T-helper 2 cell treated with Interferon-gamma antibody and Interleukin-4, amounts not matched to agents 100 ng/mL and 5 ng/mL, for 36 hours (primary cell): Measurements from ENCODE around the gene HTT-AS. TPM values are rescaled to one million over a fixed set of nuclear protein-coding genes. Genes with fewer than 3 reads are reported as not detected.
"Not testable (repeated sequence)": the region's sequence is repeated elsewhere in the genome, so short reads cannot be mapped to it uniquely, and the experiment has no call there.

Source experiments
- intact Hi-C: fragments of 100-400 bp; cut with micrococcal nuclease; formaldehyde crosslinking; loops from one replicate; pipeline ENCODE4 v1.15.1; 2023
- total RNA-seq: library from RNA; stranded (reverse); gene quantifications from 2 replicates; pipeline ENCODE4 v1.2.3, GENCODE V29; 2022

Gene HTT-AS
- total RNA-seq, 1 donor from 2014 or later = not detected

DNA sequence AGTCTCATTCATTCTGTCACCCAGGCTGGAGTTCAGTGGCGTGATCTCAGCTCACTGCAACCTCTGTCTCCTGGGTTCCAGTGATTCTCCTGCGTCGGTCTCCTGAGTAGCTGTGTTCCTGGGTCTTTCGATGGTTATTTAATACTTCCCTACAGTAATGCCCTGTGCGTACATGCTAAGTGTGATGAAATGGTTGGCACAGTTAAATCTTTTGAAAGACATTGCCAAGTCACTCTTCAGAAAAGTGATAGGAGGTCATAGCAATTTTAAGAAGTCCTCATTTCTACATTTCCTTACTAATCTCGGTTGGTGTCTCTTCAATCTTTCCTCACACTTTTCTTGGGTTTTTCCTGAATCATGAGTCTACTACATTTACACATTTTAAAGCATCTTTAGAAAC, 14.4 kb downstream of the HTT-AS start:
- intact Hi-C loops = no loop called here

GRCh38 chr4:3054169-3054759, 20.1 kb downstream of the HTT-AS start:
- intact Hi-C loops = no loop called here

- intact Hi-C loops = not testable (repeated sequence)
These were observed 23.0 kb downstream of the HTT-AS start for GRCh38 chr4:3051141-3051897.

- intact Hi-C loops = loop anchor here (1.0 to 10.0 kb wide), 3 partner anchors 27 to 633 kb away; partner anchors contain the start of genes CFAP99, HTT, HTT-AS and ZFYVE28
These were observed 26.7 kb downstream of the HTT-AS start for GRCh38 chr4:3047464-3048286.

DNA sequence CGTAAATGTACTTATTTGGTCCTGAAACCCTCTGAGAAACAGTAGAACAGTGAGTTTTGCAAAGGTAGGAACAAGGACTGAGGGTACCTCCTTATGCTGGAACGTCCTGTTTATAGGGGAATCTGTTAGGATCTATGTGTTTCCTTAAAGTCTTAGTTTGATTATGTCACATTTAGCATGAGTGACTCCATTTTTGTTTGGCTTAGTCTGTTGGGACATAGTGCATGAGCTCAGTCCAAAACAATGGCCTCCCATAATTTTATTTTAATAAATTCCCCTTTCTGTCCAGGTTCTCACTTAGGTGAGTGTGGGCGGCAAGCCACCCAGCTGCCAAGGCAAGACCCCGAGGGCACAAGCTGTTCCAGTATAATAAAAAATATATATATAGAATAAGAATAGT, 27.7 kb downstream of the HTT-AS start:
- intact Hi-C loops = loop anchor here (1.0 to 10.0 kb wide), 3 partner anchors 28 to 632 kb away; partner anchors contain the start of genes CFAP99, HTT, HTT-AS and ZFYVE28

GRCh38 chr4:3046162-3046561, 28.2 kb downstream of the HTT-AS start:
- intact Hi-C loops = loop anchor here (10.0 kb wide), 1 partner anchor 631 kb away; the partner anchor contains the start of genes CFAP99 and ZFYVE28

GRCh38 chr4:3044870-3045819, 29.2 kb downstream of the HTT-AS start:
- intact Hi-C loops = loop anchor here (10.0 kb wide), 1 partner anchor 630 kb away; the partner anchor contains the start of genes CFAP99 and ZFYVE28

DNA sequence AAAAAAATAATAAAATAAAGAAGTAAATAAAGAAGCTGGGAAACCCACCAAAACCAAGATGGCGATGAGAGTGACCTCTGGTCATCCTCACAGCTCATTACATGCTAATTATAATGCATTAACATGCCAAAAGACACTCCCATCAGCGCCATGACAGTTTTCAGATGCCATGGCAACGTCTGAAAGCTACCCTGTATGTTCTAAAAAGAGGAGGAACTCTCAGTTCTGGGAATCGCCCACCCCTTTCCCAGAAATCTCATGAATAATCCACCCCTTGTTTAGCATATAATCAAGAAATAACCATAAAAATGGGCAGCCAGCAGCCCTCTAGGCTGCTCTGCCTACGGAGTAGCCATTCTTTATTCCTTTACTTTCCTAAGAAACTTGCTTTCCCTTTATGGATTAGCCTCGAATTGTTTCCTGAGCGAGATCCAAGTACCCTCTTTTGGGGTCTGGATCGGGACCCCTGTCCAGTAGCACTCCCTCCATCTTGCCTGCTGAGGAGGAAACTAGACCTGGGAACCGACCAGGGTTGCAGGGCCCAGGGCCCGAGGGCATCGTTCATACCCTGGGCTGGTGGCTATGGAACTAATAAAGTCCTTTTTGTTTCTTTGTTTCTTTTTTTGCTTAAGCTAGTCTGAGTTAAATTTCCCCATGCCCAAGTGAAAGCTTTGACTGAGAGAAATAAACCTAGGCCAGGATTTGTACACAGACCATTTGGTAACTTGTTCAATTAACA, 30.9 kb downstream of the HTT-AS start:
- intact Hi-C loops = loop anchor here (10.0 kb wide), 1 partner anchor 629 kb away; the partner anchor contains the start of genes CFAP99 and ZFYVE28

GRCh38 chr4:3042226-3042625, 32.1 kb downstream of the HTT-AS start:
- intact Hi-C loops = loop anchor here (10.0 kb wide), 1 partner anchor 627 kb away; the partner anchor contains the start of genes CFAP99 and ZFYVE28

DNA sequence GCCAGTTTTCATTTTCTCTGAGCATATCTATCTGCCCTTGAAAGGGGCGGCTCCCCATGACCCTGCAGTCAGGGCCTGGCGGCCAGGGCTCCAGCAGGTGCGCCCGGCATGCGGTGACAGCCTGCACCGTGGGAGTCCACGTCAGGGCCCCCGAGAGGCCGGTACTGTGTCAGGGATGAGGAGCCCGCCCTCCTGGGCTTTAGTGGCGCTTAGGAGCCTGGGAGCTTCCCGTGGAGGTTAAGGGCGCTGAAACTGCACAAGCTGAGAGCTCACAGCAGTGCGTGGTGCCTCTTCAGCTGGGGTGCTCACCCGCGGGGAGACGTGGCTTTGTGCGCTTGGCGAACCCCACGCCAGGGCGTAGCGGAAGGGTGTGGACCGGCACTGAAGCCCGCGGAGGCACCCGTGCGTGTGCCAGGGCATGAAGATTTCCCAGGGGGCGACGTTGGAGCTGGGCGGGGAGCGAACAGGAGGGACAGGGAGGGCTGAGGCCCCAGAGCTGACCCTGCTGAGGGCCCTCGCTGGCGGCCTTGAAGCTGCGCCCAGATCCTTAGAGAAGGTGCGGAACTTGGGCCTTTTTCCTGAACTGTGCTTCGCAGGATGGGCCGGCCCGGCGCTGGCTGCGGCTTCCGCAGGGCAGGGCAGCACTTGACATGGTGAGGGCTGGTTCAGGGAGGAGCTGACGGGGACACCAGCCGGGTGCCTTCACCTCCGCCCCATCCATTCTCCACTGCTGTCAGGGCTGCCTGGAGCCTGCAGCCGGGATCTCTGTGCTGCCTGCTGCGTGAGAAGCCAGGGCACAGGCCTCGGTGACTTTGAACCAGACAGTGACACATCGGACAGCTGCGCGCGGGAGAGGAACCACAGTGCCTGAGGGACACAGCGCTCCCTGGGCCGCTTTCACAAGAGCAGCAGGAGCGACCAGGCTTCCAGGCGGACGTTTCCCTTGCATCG, 32.9 kb downstream of the HTT-AS start:
- intact Hi-C loops = loop anchor here (1.0 to 10.0 kb wide), 2 partner anchors 78 to 627 kb away; partner anchors contain the start of genes CFAP99, GRK4, NOP14 and ZFYVE28

- intact Hi-C loops = loop anchor here (1.0 to 10.0 kb wide), 2 partner anchors 77 to 626 kb away; partner anchors contain the start of genes CFAP99, GRK4, NOP14 and ZFYVE28
These were observed 33.7 kb downstream of the HTT-AS start for GRCh38 chr4:3040452-3041191.

DNA sequence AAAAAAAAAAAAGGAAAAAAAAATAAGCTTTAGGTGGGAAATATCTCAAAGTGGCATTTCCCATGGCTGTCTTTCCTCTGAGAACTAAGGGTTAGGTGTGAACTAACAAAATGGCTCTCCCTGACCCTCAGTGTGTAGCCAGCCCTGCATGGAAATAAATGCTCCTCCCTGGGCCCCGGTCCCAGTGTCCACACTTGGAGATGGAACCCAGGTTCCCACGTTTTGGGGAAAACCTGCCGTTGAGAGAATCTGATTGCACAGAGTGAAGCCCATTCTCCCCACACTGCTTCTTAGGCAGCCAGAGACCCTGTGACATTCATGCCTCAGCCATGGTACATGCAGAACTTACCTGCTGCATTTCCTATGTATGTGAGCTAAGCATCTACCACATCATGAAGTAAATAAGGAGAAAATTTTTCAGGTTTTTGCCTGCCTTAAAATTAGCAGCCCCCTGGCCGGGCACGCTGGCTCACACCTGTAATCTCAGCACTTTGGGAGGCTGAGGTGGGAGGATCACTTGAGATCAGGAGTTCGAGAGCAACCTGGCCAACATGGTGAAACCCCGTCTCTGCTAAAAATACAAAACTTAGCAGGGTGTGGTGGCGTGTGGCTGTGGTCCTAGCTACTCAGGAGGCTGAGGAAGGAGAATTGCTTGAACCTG, 34.5 kb downstream of the HTT-AS start:
- intact Hi-C loops = loop anchor here (10.0 kb wide), 1 partner anchor 625 kb away; the partner anchor contains the start of genes CFAP99 and ZFYVE28

GRCh38 chr4:3037957-3038461, 36.3 kb downstream of the HTT-AS start:
- intact Hi-C loops = loop anchor here (1.0 to 2.0 kb wide), 3 partner anchors 59 to 274 kb away; partner anchors contain the start of genes GRK4 and NOP14

- intact Hi-C loops = loop anchor here (2.0 kb wide), 1 partner anchor 58 kb away; no protein-coding TSS in a partner anchor
These were observed 38.0 kb downstream of the HTT-AS start for GRCh38 chr4:3036131-3036952.

GRCh38 chr4:3035674-3036073, 38.7 kb downstream of the HTT-AS start:
- intact Hi-C loops = loop anchor here (2.0 kb wide), 1 partner anchor 57 kb away; no protein-coding TSS in a partner anchor
